HUES48 (cell line): ENCODE measurements around the gene SRRM2.

Source experiments
- H3K27ac ChIP-seq: one replicate; pipeline ENCODE4 v1.7.0; 2013; ENCODE audit warnings: low read depth, low read length, inconsistent platforms
- H3K27me3 ChIP-seq: 2 replicates; pipeline ENCODE4 v1.6.1; 2013; ENCODE audit warnings: mild to moderate bottlenecking, low read length; ENCODE audit not compliant: control insufficient read depth, insufficient read depth
- H3K36me3 ChIP-seq: 2 replicates; pipeline ENCODE4 v1.6.1; 2013; ENCODE audit warnings: low read length; ENCODE audit not compliant: control insufficient read depth, insufficient read depth
- H3K4me1 ChIP-seq: 2 replicates; pipeline ENCODE4 v1.6.1; 2013; ENCODE audit warnings: mild to moderate bottlenecking, low read length; ENCODE audit not compliant: control insufficient read depth, insufficient read depth
- H3K4me3 ChIP-seq: 2 replicates; pipeline ENCODE4 v1.5.1; 2013; ENCODE audit warnings: mild to moderate bottlenecking, low read depth, low read length
- H3K9ac ChIP-seq: 2 replicates; pipeline ENCODE4 v1.6.1; 2013; ENCODE audit warnings: mild to moderate bottlenecking, low read depth, low read length, moderate library complexity
- H3K9me3 ChIP-seq: 2 replicates; pipeline ENCODE4 v1.6.1; 2013; ENCODE audit warnings: low read length; ENCODE audit not compliant: control insufficient read depth, insufficient read depth

The SRRM2 gene

DNA sequence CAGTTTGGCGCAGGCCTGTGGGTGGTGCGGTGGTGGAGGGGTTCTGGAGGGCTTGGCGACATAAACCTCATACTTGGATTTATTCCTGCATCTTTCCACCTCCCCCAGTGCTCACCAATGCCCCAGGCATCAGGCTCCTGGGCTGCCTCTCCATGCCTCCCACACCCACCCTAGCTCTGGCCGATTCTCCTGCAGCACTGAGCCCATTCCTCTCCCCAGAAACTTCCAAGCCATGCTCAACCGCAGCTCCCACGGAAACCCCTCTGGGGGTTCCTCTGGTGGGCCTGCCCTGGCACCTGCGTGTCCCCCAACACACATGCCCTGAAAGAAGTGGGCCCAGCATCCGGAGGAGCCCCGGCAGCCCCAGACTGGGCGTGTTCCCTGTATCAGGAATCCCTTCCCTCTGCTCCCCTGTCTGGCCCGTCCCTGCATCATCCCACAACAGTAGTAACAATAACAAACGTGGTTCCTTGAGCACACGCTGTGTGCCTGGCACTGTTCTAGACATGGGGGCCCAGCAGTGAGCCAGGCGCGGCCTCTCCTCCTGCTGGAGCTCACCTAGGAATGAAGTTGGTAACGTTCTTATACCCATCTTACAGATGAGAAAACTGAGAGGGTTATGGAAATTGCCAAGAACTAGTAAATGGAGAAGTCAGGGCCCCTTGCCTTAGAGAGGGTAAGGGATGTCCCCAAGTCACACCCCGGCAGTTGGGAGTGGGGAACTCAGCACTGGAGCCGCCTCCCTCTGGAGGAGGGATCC lies 66.9 kb downstream of the SRRM2 start:
- no peaks in the 10 kb centered on the region for H3K27me3 ChIP-seq
- no peak overlapping the region for H3K4me3 ChIP-seq
- H3K36me3 ChIP-seq: no peaks in the 10 kb centered on the region
- H3K9me3 ChIP-seq: no peaks in the 10 kb centered on the region
- H3K27ac ChIP-seq: no peak overlapping the region
- H3K9ac ChIP-seq: no peak overlapping the region
- H3K4me1 ChIP-seq: no peaks in the 10 kb centered on the region

DNA sequence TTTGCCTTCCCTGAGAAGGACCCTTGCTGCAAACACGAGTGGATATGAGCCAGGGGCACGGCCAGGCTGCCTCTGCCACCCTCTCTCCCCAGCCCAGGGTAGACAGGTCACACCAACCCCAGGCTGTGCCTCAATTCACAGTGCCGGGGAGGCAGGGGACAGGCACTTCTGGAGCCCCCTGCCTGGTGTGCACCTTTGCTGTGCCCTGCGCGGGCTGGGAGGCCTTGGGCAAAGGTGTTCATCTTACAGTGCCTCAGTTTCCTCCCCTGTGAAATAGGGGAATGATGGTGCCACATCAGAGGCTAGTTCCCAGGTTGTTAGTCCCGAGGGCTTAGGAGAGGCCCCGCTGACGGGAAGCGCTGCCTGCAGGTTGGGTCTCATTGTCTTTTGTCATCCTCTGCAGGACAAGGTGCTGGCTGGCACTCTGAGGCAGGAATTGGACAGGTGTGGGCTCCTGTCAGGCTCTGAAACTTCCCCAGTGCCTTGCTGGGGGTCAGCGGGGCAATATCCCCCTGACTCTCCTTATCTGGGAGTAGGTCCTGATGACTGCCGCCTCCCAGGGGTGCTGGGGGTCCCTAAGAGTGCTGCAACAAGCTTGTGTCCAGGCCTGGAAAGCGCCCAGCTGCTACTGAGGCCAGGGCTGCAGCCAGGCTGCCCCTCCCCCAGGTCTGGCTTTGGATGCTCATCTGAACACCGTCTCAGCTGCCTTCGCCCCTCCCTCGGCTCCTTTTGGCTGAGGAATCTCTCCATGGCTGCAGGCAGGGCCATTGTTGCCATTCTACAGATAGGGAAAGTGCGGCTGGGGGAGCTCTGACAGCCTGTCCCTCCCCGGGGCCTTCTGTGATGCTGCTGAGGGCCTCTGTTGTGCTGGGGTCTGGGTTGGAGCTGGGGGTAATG lies 67.7 kb downstream of the SRRM2 start:
- H3K27ac ChIP-seq: no peak overlapping the region
- H3K4me3 ChIP-seq: no peak overlapping the region
- H3K9ac ChIP-seq: no peak overlapping the region
- H3K36me3 ChIP-seq: no peaks in the 10 kb centered on the region
- no peaks in the 10 kb centered on the region for H3K9me3 ChIP-seq
- no peaks in the 10 kb centered on the region for H3K4me1 ChIP-seq
- H3K27me3 ChIP-seq: no peaks in the 10 kb centered on the region
